CD4-positive, alpha-beta T cell (primary cell): ENCODE measurements around the gene CC2D2A. TPM values are rescaled to one million over a fixed set of nuclear protein-coding genes. Genes with fewer than 3 reads are reported as not detected.

Experiments
- ATAC-seq: fragments of 200-7000 bp; cut with Tn5 transposase; one replicate; pipeline ENCODE4 v1.10.0; 2022; ENCODE audit warnings: mild to moderate bottlenecking; ENCODE audit not compliant: poor library complexity
- CTCF ChIA-PET: fragments of 350-600 bp; sonication (Branson Sonifier 250); formaldehyde crosslinking; loops from one replicate; lab custom pipeline; 2021; ENCODE audit warnings: antibody characterized with exemption, inconsistent platforms; lab: Charles Lee
- POLR2A ChIA-PET: fragments of 350-600 bp; sonication (Branson Sonifier 250); formaldehyde crosslinking; loops from one replicate; lab custom pipeline; 2021; ENCODE audit warnings: antibody characterized with exemption, inconsistent platforms; lab: Charles Lee
- DNase-seq, 14 experiments: peaks; one replicate each; pipeline ENCODE4 v3.0.0-alpha.2; 2013 to 2020; ENCODE audit warnings: mixed read lengths in 2 of 14
- H3K27ac ChIP-seq, 2 donors: one replicate each; pipeline versions ENCODE4 v1.5.1 to v1.7.0; 2013; ENCODE audit warnings: low read length in 2 of 2, low read depth in 1 of 2, mild to moderate bottlenecking in 1 of 2
- H3K27me3 ChIP-seq, 2 experiments: 1 replicate in 1 of 2; 2 replicates in 1 of 2; pipeline versions ENCODE4 v1.6.1 to v1.7.0; 2013; ENCODE audit warnings: low read length in 2 of 2, control low read depth in 1 of 2, mild to moderate bottlenecking in 1 of 2, moderate library complexity in 1 of 2; ENCODE audit not compliant: insufficient read depth in 2 of 2, control insufficient read depth in 1 of 2
- H3K36me3 ChIP-seq: one replicate; pipeline ENCODE4 v1.6.1; 2013; ENCODE audit warnings: low read length, control low read depth; ENCODE audit not compliant: insufficient read depth
- H3K4me1 ChIP-seq: one replicate; pipeline ENCODE4 v1.6.1; 2013; ENCODE audit warnings: low read length, control low read depth; ENCODE audit not compliant: insufficient read depth
- H3K4me3 ChIP-seq: one replicate; pipeline ENCODE4 v1.5.1; 2013; ENCODE audit warnings: mild to moderate bottlenecking, low read length, moderate library complexity
- H3K9me3 ChIP-seq, 2 experiments: 1 replicate in 1 of 2; 2 replicates in 1 of 2; pipeline versions ENCODE4 v1.6.1 to v1.7.0; 2013; ENCODE audit warnings: low read length in 2 of 2, mild to moderate bottlenecking in 2 of 2, control low read depth in 1 of 2, moderate library complexity in 1 of 2; ENCODE audit not compliant: control insufficient read depth in 1 of 2, insufficient read depth in 1 of 2
- H3K27ac Mint-ChIP-seq: one replicate; pipeline ENCODE4 v1.8.0; 2020; ENCODE audit warnings: mixed read lengths
- H3K27me3 Mint-ChIP-seq: one replicate; pipeline ENCODE4 v1.8.0; 2021; ENCODE audit warnings: mixed read lengths
- H3K36me3 Mint-ChIP-seq: one replicate; pipeline ENCODE4 v1.8.0; 2021; ENCODE audit warnings: low read depth, mixed read lengths
- H3K4me1 Mint-ChIP-seq: one replicate; pipeline ENCODE4 v1.8.0; 2021; ENCODE audit warnings: low read depth, mixed read lengths
- H3K4me3 Mint-ChIP-seq: one replicate; pipeline ENCODE4 v1.8.0; 2020; ENCODE audit warnings: mild to moderate bottlenecking, mixed read lengths
- H3K9me3 Mint-ChIP-seq: one replicate; pipeline ENCODE4 v1.8.0; 2020; ENCODE audit warnings: mixed read lengths
- intact Hi-C, 2 experiments: fragments of 100-400 bp; cut with DNase I in 1 of 2; cut with micrococcal nuclease in 1 of 2; formaldehyde crosslinking; loops; one replicate each; pipeline versions ENCODE4 v1.15.1 to v1.9.0; 2023 to 2025; cut with DNase I, micrococcal nuclease
- total RNA-seq, 174 experiments: library from RNA in 2 of 174; stranded (reverse) in 2 of 174; gene quantifications; one replicate each; pipeline ENCODE4 v1.2.3 and lab custom pipeline; 2021 to 2026
- TF ChIP-seq, protein P1 (sequence below): fragments of 200-600 bp; IDR thresholded peaks from one replicate; pipeline ENCODE4 v1.8.0; 2022; ENCODE audit warnings: antibody characterized with exemption, mild to moderate bottlenecking

The CC2D2A gene
- total RNA-seq, 2 experiments from 2014 or later, result not detected

DNA sequence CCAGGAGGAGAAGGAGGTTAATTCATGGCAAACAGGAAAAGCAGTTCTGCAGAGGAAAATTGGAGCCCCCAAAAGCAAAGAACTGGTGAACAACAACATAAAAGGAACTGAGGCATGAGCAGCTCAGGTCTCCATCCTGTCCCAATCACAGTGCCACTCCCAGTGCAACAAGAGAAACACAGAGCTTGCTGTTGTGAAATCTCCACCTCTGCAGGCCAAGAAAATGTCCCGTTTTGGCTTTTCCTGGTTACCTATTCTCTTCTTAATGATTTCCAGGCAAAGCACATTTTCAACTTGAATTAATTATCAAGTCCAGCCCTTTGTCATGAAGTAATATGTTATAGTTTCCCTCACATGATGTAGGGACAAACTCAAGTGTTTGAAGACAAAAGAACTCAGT is 41.1 kb upstream of the CC2D2A start:
- Mint-ChIP-seq H3K4me1 (no peaks in the 10 kb centered on the region), H3K9me3 (no peaks in the 10 kb centered on the region), H3K27me3 (no peaks in the 10 kb centered on the region), H3K36me3 (no peaks in the 10 kb centered on the region), H3K27ac (no peak overlapping the region), H3K4me3 (no peak overlapping the region)
- ChIA-PET CTCF (no interaction called here), POLR2A (no interaction called here)
- no peak for ATAC-seq
- H3K36me3 ChIP-seq, result no peaks in the 10 kb centered on the region
- no peak overlapping the region for H3K27ac ChIP-seq
- no peaks in the 10 kb centered on the region for H3K9me3 ChIP-seq
- no peak for DNase-seq
- peaks cover 3% of the 10 kb centered on the region for H3K4me1 ChIP-seq
- TF ChIP-seq, protein P1, sequence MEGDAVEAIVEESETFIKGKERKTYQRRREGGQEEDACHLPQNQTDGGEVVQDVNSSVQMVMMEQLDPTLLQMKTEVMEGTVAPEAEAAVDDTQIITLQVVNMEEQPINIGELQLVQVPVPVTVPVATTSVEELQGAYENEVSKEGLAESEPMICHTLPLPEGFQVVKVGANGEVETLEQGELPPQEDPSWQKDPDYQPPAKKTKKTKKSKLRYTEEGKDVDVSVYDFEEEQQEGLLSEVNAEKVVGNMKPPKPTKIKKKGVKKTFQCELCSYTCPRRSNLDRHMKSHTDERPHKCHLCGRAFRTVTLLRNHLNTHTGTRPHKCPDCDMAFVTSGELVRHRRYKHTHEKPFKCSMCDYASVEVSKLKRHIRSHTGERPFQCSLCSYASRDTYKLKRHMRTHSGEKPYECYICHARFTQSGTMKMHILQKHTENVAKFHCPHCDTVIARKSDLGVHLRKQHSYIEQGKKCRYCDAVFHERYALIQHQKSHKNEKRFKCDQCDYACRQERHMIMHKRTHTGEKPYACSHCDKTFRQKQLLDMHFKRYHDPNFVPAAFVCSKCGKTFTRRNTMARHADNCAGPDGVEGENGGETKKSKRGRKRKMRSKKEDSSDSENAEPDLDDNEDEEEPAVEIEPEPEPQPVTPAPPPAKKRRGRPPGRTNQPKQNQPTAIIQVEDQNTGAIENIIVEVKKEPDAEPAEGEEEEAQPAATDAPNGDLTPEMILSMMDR, result no peak
- H3K4me3 ChIP-seq, result no peak overlapping the region
- no peaks in the 10 kb centered on the region for H3K27me3 ChIP-seq
- intact Hi-C loops, result no loop called here

GRCh38 chr4:15434091-15434490 is 35.6 kb upstream of the CC2D2A start:
- no peak for ATAC-seq
- H3K9me3 Mint-ChIP-seq, result no peaks in the 10 kb centered on the region
- CTCF ChIA-PET, result no interaction called here
- Histone ChIP-seq H3K27me3 (no peaks in the 10 kb centered on the region), H3K36me3 (no peaks in the 10 kb centered on the region), H3K9me3 (no peaks in the 10 kb centered on the region), H3K4me1 (no peaks in the 10 kb centered on the region), H3K27ac (no peak overlapping the region), H3K4me3 (no peak overlapping the region)
- POLR2A ChIA-PET, result no interaction called here
- no peak overlapping the region for H3K4me3 Mint-ChIP-seq
- H3K27me3 Mint-ChIP-seq, result no peaks in the 10 kb centered on the region
- no peak overlapping the region for H3K27ac Mint-ChIP-seq
- no peaks in the 10 kb centered on the region for H3K4me1 Mint-ChIP-seq
- intact Hi-C loops, result no loop called here
- TF ChIP-seq, protein P1, result no peak
- DNase-seq, result no peak
- no peaks in the 10 kb centered on the region for H3K36me3 Mint-ChIP-seq

DNA sequence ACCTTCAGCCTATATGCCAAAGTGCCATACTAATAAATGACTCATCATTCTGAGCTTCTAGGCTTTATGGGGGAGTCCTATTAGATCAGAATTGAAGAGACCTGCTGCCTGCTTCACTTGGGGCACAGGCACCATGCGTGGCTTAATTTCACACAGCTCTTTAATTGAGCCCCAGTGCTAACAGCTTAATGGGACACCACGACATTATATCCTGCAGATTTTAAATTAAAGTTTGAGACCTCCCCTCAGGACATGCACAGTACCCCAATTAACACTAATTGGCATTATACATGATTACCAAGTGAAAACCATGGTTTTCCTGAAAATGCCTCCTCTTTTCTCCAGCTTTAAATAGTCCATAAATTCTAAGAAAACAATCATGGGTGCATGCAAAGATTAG is 35.0 kb upstream of the CC2D2A start:
- no peaks in the 10 kb centered on the region for H3K27me3 Mint-ChIP-seq
- no peaks in the 10 kb centered on the region for H3K36me3 ChIP-seq
- H3K4me1 Mint-ChIP-seq, result no peaks in the 10 kb centered on the region
- H3K4me3 Mint-ChIP-seq, result no peak overlapping the region
- TF ChIP-seq, protein P1, result no peak
- intact Hi-C loops, result no loop called here
- no peaks in the 10 kb centered on the region for H3K27me3 ChIP-seq
- H3K36me3 Mint-ChIP-seq, result no peaks in the 10 kb centered on the region
- H3K9me3 Mint-ChIP-seq, result no peaks in the 10 kb centered on the region
- no peak for DNase-seq
- H3K4me3 ChIP-seq, result no peak overlapping the region
- no peaks in the 10 kb centered on the region for H3K4me1 ChIP-seq
- ATAC-seq, result no peak
- CTCF ChIA-PET, result no interaction called here
- POLR2A ChIA-PET, result no interaction called here
- H3K9me3 ChIP-seq, result no peaks in the 10 kb centered on the region
- H3K27ac Mint-ChIP-seq, result no peak overlapping the region
- no peak overlapping the region for H3K27ac ChIP-seq
